Activated CD4-positive, alpha-beta T cell treated with anti-CD3 and anti-CD28 coated beads, Interleukin-2, Interleukin-6, amounts not matched to agents 100 ng/mL and 50 ng/mL, durations not matched to agents 16 hours and 8 hours (primary cell): ENCODE measurements around the gene PFDN6.
A peak's percentile ranks its signal among the peaks of the same experiment; 100 is the strongest.

Experiments
- DNase-seq: peaks from one replicate; pipeline ENCODE4 v3.0.0-alpha.2; 2020

PFDN6 gene

GRCh38 chr6:33296797-33297405 lies 7.5 kb downstream of the PFDN6 start:
- no peak for DNase-seq

DNA sequence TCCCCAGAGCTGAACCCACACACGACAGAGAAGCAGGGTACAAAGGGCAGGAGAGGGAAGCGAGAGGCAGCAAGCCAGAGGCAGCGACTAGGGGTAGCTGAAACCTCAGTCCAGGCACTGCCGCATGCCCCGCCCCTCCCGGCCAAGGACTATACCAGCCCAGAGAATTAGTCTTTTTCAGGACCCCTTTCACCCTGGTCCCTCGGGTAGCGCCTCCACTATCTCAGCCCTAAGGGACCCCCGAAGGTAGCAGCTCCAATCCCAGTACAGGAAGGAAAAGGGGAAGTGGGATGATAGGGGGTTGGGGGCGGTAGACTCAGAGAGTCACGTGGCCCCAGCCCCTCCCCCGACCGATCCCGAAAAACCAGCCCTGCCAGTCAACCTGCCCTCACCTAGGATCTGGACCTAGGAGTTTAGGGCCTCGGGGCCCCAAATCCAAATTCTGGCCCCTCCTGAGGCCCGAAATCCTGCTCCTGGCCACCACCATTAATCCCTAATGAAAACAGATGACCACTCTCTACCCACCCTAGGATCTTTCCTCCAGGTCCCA lies 8.1 kb downstream of the PFDN6 start:
- no peak for DNase-seq

GRCh38 chr6:33297956-33298772 lies 8.8 kb downstream of the PFDN6 start:
- peak; percentile 75 for DNase-seq

- DNase-seq = peak; percentile 66
Measured at GRCh38 chr6:33298773-33299236, 9.4 kb downstream of the PFDN6 start, which contains the start of gene RGL2. RGL2 (minus strand) TSS chr6:33298942; CDS start chr6:33298610, 332 bp downstream.

GRCh38 chr6:33299237-33299944 lies 10.0 kb downstream of the PFDN6 start:
- DNase-seq = peak; percentile 96

DNA sequence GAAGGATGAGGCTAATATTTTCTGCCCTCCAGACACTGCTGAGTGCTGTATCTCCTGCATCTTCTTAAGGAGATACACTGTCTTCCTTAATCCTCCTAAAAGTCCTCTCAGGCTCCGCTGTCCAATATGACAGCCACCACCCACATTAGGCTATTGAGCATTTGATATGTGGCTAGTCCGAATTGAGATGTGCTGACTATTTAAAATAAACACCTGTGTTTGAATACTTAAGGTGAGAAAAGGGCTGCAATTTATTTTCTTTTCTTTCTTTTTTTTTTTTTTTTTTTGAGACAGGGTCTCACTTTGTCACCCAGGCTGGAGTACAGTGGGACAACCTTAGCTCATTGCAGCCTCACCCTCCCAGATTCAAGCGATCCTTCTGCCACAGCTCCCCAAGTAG lies 12.5 kb downstream of the PFDN6 start:
- no peak for DNase-seq

DNA sequence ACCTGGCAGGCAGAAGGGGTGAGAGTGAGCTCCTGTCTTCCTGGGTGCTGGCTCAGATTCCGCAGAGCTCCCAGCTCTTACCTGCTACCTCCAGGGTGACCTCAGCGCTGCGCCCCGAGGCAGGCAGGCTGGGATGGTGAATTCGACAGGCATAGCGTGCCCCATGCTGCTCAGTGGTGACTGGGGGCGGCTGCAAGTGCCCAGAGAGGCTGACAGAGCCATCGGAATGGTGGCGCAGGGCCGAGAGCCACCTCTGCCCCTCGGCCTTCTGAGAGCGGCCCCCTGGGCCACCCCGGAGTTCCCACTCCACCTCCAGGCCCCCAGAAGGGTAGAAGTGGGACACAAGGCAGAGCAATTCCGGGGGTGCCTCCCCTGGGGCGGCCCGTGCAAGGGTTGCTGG lies 14.8 kb downstream of the PFDN6 start:
- no peak for DNase-seq

GRCh38 chr6:33305052-33305451 lies 15.7 kb downstream of the PFDN6 start:
- no peak for DNase-seq

DNA sequence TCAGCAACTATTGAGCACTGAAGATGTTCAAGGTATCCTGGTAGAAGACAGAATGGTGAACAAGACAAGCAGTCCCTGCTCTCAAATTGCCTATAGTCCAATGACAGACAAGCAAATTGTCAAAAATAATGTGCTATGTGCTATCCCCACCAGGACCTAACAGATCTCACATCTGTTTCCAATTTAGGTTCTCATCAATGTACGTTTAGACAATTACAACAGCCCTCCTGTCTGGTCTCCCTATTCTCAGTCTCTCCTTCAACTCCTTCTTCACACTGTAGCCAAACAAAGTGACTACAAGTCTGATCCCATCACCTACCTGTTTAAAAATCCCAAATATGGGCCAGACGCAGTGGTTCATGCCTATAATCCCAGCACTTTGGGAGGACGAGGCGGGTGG lies 17.0 kb downstream of the PFDN6 start:
- DNase-seq = no peak

GRCh38 chr6:33312361-33313104 lies 23.1 kb downstream of the PFDN6 start:
- DNase-seq = peak; percentile 86

GRCh38 chr6:33313105-33313708 lies 23.8 kb downstream of the PFDN6 start:
- peak; percentile 36 for DNase-seq

DNA sequence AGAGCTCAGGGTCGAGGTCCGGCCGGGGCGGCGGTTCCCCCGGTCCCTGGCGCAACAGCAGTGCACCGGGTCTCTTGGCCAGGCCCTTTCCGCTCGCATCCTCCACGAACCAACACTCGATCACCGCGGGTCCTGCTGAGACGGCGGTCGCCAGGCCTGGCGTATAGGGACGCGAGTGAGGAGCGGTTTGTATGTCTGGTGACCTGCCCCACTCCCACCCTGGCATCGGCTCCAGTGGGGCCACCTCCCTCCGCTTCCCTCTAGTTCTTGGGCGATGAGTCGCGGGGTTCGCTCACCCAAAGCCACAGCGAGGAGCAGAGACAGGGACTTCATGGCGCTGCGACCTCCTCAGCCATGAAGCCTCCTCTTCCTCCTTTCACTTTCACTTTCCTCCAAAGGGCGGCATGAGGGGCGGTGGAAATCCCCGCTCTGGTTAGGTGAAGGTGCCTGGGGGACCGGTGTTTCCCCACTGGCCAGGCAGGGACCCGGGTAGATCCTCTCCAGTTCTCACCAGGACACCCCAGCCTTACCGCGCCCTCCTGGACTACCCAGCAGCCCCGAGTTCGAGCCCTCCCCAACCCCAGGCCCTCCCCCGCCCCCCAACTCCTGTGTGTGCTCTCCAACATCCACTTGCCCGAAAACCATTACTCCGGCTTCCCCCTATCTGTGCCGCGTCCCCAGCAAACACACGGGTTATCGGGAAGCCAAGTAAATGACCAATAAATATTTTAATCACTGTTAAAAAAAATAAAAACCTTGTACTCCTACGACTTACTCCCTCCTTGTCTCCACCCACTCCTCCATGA lies 24.5 kb downstream of the PFDN6 start, which contains the start of gene TAPBP:
TSS of gene TAPBP (minus strand) at position 370 of the 806 bp plus-strand sequence. CDS start at position 333, 37 bp downstream.
- peak; percentile 92 for DNase-seq

GRCh38 chr6:33314515-33314942 lies 25.1 kb downstream of the PFDN6 start:
- DNase-seq = peak; percentile 71

DNA sequence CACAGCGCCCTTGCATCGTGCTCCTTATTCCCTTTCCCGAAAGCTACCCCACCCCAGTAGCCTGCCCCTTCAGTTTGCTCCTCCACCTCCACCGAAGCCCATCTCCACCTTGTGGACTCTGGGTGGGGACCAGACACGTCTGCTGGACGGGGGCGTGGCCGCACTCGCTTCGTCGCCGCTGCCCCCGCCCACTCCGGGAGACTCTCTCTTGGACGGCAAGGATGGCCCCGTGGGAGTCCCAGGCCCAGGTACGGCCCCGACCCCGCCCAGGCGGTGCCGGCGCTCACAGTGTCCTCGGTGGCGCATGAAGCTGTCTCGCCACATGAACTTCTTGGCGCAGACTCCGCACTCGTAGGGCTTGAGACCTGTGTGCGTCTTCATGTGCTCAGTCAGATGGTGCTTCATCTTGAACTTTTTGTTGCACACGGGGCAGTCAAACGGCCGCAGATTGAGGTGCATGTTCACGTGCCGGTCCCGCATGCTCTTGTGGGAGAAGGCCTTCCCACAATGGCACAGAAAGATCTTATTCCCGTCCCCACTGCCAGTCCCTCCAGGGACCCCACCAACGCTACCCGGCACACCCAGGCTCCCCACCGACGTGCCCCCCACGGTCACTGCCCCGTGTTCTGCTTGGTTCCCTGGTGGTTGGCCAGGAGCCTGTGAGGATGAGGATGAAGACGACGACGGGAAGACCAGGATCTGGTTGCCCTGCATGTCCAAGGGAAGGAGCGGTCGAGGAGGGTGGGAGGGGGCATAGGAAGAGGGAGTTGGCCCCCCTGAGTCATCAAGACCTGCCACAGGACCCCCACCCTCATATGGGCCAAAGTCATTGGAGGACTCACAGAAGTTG lies 25.8 kb downstream of the PFDN6 start:
- no peak for DNase-seq

- DNase-seq = no peak
Measured at GRCh38 chr6:33315793-33316602, 26.6 kb downstream of the PFDN6 start.

GRCh38 chr6:33316603-33317418 lies 27.4 kb downstream of the PFDN6 start:
- no peak for DNase-seq

- DNase-seq = no peak
Measured at GRCh38 chr6:33317419-33317668, 27.9 kb downstream of the PFDN6 start.

- DNase-seq = peak; percentile 97
Measured at GRCh38 chr6:33317669-33318425, 28.4 kb downstream of the PFDN6 start, which contains the start of gene ZBTB22. ZBTB22 (minus strand) TSS chr6:33317744; CDS start chr6:33316916, 828 bp downstream.
